ENCODE measurements around the gene OTOGL. TPM values are rescaled to one million over a fixed set of nuclear protein-coding genes. Genes with fewer than 3 reads are reported as not detected.

The OTOGL gene
- total RNA-seq, 3 donors from 2014 or later, result 0.10 to 0.66 (median 0.61) TPM

GRCh38 chr12:80401191-80401590 is 301.9 kb downstream of the OTOGL start:
- DNase-seq (no peak), ATAC-seq (no peak)
- Histone ChIP-seq H3K4me3 (no peak overlapping the region), H3K36me3 (ENCODE audit: low read depth) (no peaks in the 10 kb centered on the region), H3K4me1 (ENCODE audit: low read depth) (no peaks in the 10 kb centered on the region), H3K9me3 (no peaks in the 10 kb centered on the region)
- TF ChIP-seq, protein P1, sequence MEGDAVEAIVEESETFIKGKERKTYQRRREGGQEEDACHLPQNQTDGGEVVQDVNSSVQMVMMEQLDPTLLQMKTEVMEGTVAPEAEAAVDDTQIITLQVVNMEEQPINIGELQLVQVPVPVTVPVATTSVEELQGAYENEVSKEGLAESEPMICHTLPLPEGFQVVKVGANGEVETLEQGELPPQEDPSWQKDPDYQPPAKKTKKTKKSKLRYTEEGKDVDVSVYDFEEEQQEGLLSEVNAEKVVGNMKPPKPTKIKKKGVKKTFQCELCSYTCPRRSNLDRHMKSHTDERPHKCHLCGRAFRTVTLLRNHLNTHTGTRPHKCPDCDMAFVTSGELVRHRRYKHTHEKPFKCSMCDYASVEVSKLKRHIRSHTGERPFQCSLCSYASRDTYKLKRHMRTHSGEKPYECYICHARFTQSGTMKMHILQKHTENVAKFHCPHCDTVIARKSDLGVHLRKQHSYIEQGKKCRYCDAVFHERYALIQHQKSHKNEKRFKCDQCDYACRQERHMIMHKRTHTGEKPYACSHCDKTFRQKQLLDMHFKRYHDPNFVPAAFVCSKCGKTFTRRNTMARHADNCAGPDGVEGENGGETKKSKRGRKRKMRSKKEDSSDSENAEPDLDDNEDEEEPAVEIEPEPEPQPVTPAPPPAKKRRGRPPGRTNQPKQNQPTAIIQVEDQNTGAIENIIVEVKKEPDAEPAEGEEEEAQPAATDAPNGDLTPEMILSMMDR (IDR thresholded peaks at IDR 0.05), result no peak
- intact Hi-C loops (cut with DNase I, micrococcal nuclease), result no loop called here

DNA sequence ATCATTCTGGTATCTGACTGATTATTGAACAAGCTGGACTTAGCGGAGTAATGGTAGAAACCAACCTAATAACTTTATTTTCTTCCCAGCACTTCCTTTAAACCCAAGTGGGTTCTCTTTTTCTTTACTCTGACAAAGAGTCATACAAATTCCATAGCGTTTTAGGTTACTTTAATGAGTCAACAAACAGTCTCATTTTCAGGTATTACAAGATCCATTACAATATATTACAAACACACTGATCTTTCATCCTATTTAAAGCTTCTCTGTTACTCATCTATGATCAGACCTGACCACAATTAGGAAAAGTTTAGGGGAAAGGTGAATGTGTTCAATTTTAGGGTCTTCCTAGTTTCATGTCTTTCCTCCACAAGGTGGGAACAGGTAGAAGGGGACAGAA is 305.3 kb downstream of the OTOGL start:
- Histone ChIP-seq H3K36me3 (ENCODE audit: low read depth) (no peaks in the 10 kb centered on the region), H3K9me3 (no peaks in the 10 kb centered on the region), H3K4me1 (ENCODE audit: low read depth) (no peaks in the 10 kb centered on the region), H3K4me3 (no peak overlapping the region)
- TF ChIP-seq, protein P1 (IDR thresholded peaks at IDR 0.05), result no peak
- no peak for ATAC-seq
- intact Hi-C loops (cut with DNase I, micrococcal nuclease), result no loop called here
- DNase-seq, result no peak

GRCh38 chr12:80406253-80406652 is 306.9 kb downstream of the OTOGL start:
- no peak for ATAC-seq
- TF ChIP-seq, protein P1 (IDR thresholded peaks at IDR 0.05), result no peak
- intact Hi-C loops (cut with DNase I, micrococcal nuclease), result no loop called here

DNA sequence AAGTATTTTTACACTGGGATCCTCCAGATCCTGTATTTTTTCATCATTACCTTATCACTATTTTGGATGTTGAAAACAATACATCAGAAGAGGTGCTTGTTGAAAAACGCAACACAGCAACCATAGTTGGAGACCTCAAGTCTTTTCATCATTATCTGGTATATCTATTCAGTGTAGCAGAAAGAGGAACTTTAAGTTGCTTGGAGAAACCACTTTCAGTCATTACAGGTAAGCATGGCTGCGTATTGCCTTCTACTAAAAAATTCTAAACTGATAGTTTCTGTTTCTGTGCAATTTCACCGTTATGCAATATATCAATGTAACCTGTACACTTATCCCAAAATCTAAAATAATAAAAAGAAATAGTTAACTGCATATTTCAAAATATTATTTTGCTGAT is 312.4 kb downstream of the OTOGL start:
- Histone ChIP-seq H3K36me3 (ENCODE audit: low read depth) (no peaks in the 10 kb centered on the region), H3K4me1 (ENCODE audit: low read depth) (no peaks in the 10 kb centered on the region), H3K9me3 (no peaks in the 10 kb centered on the region), H3K4me3 (no peak overlapping the region)
- intact Hi-C loops (cut with DNase I, micrococcal nuclease), result loop anchor here in 1 of 2 donors (10.0 kb wide), 1 partner anchor 353 kb away; no protein-coding TSS in a partner anchor
- ATAC-seq (no peak), DNase-seq (no peak)
- TF ChIP-seq, protein P1 (IDR thresholded peaks at IDR 0.05), result no peak

More at GRCh38 chr12:80406253-80406652, 306.9 kb downstream of the OTOGL start:
- no peak overlapping the region for H3K4me3 ChIP-seq
- H3K4me1 ChIP-seq (ENCODE audit: low read depth), result no peaks in the 10 kb centered on the region
- no peaks in the 10 kb centered on the region for H3K9me3 ChIP-seq
- no peaks in the 10 kb centered on the region for H3K36me3 ChIP-seq (ENCODE audit: low read depth)
- DNase-seq, result no peak

- H3K4me1 ChIP-seq (ENCODE audit: low read depth), result no peaks in the 10 kb centered on the region
- TF ChIP-seq, protein P1 (IDR thresholded peaks at IDR 0.05), result peak; percentile 30
- H3K9me3 ChIP-seq, result no peaks in the 10 kb centered on the region
- peak in 1 of 3 donors; percentile 7 for DNase-seq
- H3K4me3 ChIP-seq, result no peak overlapping the region
- H3K36me3 ChIP-seq (ENCODE audit: low read depth), result no peaks in the 10 kb centered on the region
- no peak for ATAC-seq
- intact Hi-C loops (cut with DNase I, micrococcal nuclease), result loop anchor here in 1 of 2 donors (10.0 kb wide), 1 partner anchor 352 kb away; no protein-coding TSS in a partner anchor
Observed at GRCh38 chr12:80412343-80412953, 313.1 kb downstream of the OTOGL start.

Measured in mucosa of descending colon (tissue), 3 donors.